HepG2 (cell line): ENCODE results near the gene PAPSS2. TPM values are rescaled to one million over a fixed set of nuclear protein-coding genes. Genes with fewer than 3 reads are reported as not detected.

ENCODE experiments used
- CCDC6 ChIP-seq: sonication (generic); formaldehyde crosslinking; IDR thresholded peaks from 2 replicates; pipeline ENCODE4 v1.8.1; 2022; ENCODE audit warnings: mild to moderate bottlenecking, missing genetic modification reagents, moderate library complexity
- DNMT3B ChIP-seq: conservative IDR thresholded peaks from 2 replicates; pipeline ENCODE4 v1.6.1; 2016; ENCODE audit warnings: missing biosample characterization, control low read depth
- GATAD2A ChIP-seq: IDR thresholded peaks from 2 replicates; pipeline ENCODE4 v1.6.1; 2016
- GLI4 ChIP-seq: sonication (generic); formaldehyde crosslinking; IDR thresholded peaks from 2 replicates; pipeline ENCODE4 v1.5.1; 2020; ENCODE audit warnings: missing genetic modification reagents, mild to moderate bottlenecking, moderate library complexity, borderline replicate concordance
- HMG20A ChIP-seq: IDR thresholded peaks from 2 replicates; pipeline ENCODE4 v1.6.1; 2016; ENCODE audit warnings: borderline replicate concordance
- ISL2 ChIP-seq: sonication (generic); formaldehyde crosslinking; IDR thresholded peaks from 2 replicates; pipeline ENCODE4 v1.5.0; 2020; ENCODE audit warnings: missing genetic modification reagents
- MAZ ChIP-seq, 2 experiments: sonication (generic) in 1 of 2; formaldehyde crosslinking in 1 of 2; IDR thresholded peaks; 2 replicates each; pipeline versions ENCODE4 v1.5.0 to v1.6.1; 2012 to 2020; ENCODE audit warnings: low read depth in 2 of 2, mild to moderate bottlenecking in 2 of 2, borderline replicate concordance in 1 of 2, improper control_type of control experiment in 1 of 2, low read length in 1 of 2, missing genetic modification reagents in 1 of 2, moderate library complexity in 1 of 2
- MTA3 ChIP-seq: sonication (generic); formaldehyde crosslinking; IDR thresholded peaks from 2 replicates; pipeline ENCODE4 v1.4.0; 2020; ENCODE audit warnings: missing genetic modification reagents
- NFYC ChIP-seq: IDR thresholded peaks from 2 replicates; pipeline ENCODE4 v1.6.1; 2016; ENCODE audit warnings: missing genetic modification reagents, missing compliant biosample characterization
- RBM22 ChIP-seq: fragments of 200-400 bp; formaldehyde crosslinking; optimal IDR thresholded peaks from 2 replicates; pipeline ENCODE3; 2017; ENCODE audit warnings: mild to moderate bottlenecking, low read length, moderate library complexity
- SAP130 ChIP-seq: IDR thresholded peaks from 2 replicates; pipeline ENCODE4 v1.6.1; 2016; ENCODE audit warnings: low read depth
- SMC3 ChIP-seq: IDR thresholded peaks from 2 replicates; pipeline ENCODE4 v1.6.1; 2011; ENCODE audit warnings: low read length, improper control_type of control experiment
- ZNF207 ChIP-seq: fragments of 450-650 bp; IDR thresholded peaks from 2 replicates; pipeline ENCODE4 v1.6.1; 2016; ENCODE audit warnings: antibody characterized with exemption, borderline replicate concordance
- ZNF224 ChIP-seq: sonication (generic); formaldehyde crosslinking; IDR thresholded peaks from 2 replicates; pipeline ENCODE4 v1.5.0; 2020; ENCODE audit warnings: mild to moderate bottlenecking, missing genetic modification reagents
- ZNF253 ChIP-seq: sonication (generic); formaldehyde crosslinking; IDR thresholded peaks from 2 replicates; pipeline ENCODE4 v1.8.0; 2022; ENCODE audit warnings: mild to moderate bottlenecking, missing genetic modification reagents, borderline replicate concordance
- ZNF75D ChIP-seq: sonication (generic); formaldehyde crosslinking; IDR thresholded peaks from 2 replicates; pipeline ENCODE4 v1.8.1; 2023; ENCODE audit warnings: missing genetic modification reagents, mild to moderate bottlenecking, borderline replicate concordance
- ZNF776 ChIP-seq: sonication (generic); formaldehyde crosslinking; IDR thresholded peaks from 2 replicates; pipeline ENCODE4 v1.4.0; 2020; ENCODE audit warnings: mild to moderate bottlenecking, missing genetic modification reagents
- polyA plus RNA-seq, 8 experiments: library from polyadenylated mRNA; depleted of rRNA in 3 of 8; stranded (reverse) in 7 of 8; unstranded in 1 of 8; fragments of >200 nt; fragmentation: Illumina TruSeq in 4 of 8; extraction: Trizol in 4 of 8; gene quantifications; 2 replicates each; pipeline versions ENCODE4 v1.2.1 to v1.2.3, GENCODE V29; 2011 to 2016; ENCODE audit warnings: low read depth in 4 of 8, missing spikeins in 1 of 8, mixed read lengths in 1 of 8; ENCODE audit not compliant: insufficient read depth in 1 of 8
- total RNA-seq, 5 experiments: library from RNA; depleted of rRNA; stranded (reverse); fragments of >200 nt; fragmentation: Illumina TruSeq; extraction: Trizol; gene quantifications; 2 replicates each; pipeline ENCODE4 v1.2.3, GENCODE V29; 2016; ENCODE audit warnings: low read depth in 1 of 5
- TF ChIP-seq, protein P1 (sequence below): sonication (generic); formaldehyde crosslinking; IDR thresholded peaks from 2 replicates; pipeline ENCODE4 v1.4.0; 2020; ENCODE audit warnings: missing genetic modification reagents
- TF ChIP-seq, protein P2 (sequence below), 2 experiments: fragments of 450-650 bp in 1 of 2; sonication (generic) in 1 of 2; formaldehyde crosslinking; IDR thresholded peaks; 2 replicates each; pipeline versions ENCODE4 v1.5.0 to v1.8.0; 2020 to 2022; ENCODE audit warnings: mild to moderate bottlenecking in 1 of 2, missing genetic modification reagents in 1 of 2
- TF ChIP-seq, protein P3 (sequence below): sonication (generic); formaldehyde crosslinking; IDR thresholded peaks from 2 replicates; pipeline ENCODE4 v1.5.0; 2020; ENCODE audit warnings: mild to moderate bottlenecking, missing genetic modification reagents
- TF ChIP-seq, protein P4 (sequence below): fragments of 450-650 bp; IDR thresholded peaks from 2 replicates; pipeline ENCODE4 v1.6.1; 2017; ENCODE audit warnings: mild to moderate bottlenecking
- TF ChIP-seq, protein P5 (sequence below): sonication (generic); formaldehyde crosslinking; IDR thresholded peaks from 2 replicates; pipeline ENCODE4 v1.8.1; 2023; ENCODE audit warnings: missing genetic modification reagents, mild to moderate bottlenecking, borderline replicate concordance

Gene PAPSS2
- total and polyA plus RNA-seq, 2 of the 13 experiments (the other 11 are each of a cell fraction or from before 2014, with no cell fraction given), result 0.11 to 0.12 TPM

DNA sequence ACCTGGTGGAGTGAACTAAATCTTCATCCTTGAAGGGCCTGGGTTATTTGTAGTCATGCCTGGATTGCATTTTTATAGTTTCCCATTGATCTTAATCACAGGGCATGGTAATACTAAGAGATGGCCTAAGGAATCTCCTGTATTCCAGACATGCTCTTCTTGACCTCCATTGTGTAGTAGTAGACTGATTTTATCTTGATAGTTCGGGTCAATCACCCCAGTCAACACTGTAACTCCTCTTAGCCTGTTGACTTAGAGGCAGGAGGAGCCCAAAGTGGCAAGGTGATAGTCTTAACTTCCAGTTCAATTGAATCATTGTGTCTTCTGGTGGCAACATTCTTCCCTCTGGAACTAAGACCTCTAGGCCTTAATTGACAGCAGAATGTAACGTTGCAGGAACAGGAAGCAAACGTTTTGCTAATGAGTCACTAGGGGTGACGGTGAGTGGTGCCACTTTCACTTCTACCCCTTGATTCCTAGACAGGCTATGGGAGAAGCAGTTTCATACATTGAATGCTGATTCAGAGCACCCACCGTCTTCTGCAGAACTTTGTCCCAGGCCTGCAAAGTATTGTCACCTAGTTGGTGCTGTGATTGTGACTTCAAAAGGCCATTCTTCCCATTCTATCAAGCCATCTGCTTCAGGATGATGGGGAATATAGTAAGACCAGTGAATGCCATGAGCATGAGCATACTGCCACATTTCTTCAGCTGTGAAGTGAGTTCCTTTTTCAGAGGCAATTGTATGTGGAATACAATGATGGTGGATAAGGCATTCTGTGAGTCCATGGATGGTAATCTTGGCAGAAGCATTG lies 24.0 kb upstream of the PAPSS2 start (continued):
- TF ChIP-seq, protein P1, sequence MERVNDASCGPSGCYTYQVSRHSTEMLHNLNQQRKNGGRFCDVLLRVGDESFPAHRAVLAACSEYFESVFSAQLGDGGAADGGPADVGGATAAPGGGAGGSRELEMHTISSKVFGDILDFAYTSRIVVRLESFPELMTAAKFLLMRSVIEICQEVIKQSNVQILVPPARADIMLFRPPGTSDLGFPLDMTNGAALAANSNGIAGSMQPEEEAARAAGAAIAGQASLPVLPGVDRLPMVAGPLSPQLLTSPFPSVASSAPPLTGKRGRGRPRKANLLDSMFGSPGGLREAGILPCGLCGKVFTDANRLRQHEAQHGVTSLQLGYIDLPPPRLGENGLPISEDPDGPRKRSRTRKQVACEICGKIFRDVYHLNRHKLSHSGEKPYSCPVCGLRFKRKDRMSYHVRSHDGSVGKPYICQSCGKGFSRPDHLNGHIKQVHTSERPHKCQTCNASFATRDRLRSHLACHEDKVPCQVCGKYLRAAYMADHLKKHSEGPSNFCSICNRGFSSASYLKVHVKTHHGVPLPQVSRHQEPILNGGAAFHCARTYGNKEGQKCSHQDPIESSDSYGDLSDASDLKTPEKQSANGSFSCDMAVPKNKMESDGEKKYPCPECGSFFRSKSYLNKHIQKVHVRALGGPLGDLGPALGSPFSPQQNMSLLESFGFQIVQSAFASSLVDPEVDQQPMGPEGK, result no peak
- TF ChIP-seq NFYC (CRISPR knock-in tag), result no peak
- TF ChIP-seq, protein P2, sequence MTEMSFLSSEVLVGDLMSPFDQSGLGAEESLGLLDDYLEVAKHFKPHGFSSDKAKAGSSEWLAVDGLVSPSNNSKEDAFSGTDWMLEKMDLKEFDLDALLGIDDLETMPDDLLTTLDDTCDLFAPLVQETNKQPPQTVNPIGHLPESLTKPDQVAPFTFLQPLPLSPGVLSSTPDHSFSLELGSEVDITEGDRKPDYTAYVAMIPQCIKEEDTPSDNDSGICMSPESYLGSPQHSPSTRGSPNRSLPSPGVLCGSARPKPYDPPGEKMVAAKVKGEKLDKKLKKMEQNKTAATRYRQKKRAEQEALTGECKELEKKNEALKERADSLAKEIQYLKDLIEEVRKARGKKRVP (CRISPR knock-in tag; IDR thresholded peaks at IDR 0.05), result no peak
- TF ChIP-seq ZNF776 (CRISPR knock-in tag), result no peak
- no peak for TF ChIP-seq ZNF207
- TF ChIP-seq ZNF75D, result no peak
- no peak for TF ChIP-seq CCDC6 (CRISPR knock-in tag)
- TF ChIP-seq, protein P3, sequence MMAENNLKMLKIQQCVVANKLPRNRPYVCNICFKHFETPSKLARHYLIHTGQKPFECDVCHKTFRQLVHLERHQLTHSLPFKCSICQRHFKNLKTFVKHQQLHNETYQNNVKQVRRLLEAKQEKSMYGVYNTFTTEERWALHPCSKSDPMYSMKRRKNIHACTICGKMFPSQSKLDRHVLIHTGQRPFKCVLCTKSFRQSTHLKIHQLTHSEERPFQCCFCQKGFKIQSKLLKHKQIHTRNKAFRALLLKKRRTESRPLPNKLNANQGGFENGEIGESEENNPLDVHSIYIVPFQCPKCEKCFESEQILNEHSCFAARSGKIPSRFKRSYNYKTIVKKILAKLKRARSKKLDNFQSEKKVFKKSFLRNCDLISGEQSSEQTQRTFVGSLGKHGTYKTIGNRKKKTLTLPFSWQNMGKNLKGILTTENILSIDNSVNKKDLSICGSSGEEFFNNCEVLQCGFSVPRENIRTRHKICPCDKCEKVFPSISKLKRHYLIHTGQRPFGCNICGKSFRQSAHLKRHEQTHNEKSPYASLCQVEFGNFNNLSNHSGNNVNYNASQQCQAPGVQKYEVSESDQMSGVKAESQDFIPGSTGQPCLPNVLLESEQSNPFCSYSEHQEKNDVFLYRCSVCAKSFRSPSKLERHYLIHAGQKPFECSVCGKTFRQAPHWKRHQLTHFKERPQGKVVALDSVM (CRISPR knock-in tag), result no peak
- no peak for TF ChIP-seq ISL2 (CRISPR knock-in tag)
- TF ChIP-seq, protein P4, sequence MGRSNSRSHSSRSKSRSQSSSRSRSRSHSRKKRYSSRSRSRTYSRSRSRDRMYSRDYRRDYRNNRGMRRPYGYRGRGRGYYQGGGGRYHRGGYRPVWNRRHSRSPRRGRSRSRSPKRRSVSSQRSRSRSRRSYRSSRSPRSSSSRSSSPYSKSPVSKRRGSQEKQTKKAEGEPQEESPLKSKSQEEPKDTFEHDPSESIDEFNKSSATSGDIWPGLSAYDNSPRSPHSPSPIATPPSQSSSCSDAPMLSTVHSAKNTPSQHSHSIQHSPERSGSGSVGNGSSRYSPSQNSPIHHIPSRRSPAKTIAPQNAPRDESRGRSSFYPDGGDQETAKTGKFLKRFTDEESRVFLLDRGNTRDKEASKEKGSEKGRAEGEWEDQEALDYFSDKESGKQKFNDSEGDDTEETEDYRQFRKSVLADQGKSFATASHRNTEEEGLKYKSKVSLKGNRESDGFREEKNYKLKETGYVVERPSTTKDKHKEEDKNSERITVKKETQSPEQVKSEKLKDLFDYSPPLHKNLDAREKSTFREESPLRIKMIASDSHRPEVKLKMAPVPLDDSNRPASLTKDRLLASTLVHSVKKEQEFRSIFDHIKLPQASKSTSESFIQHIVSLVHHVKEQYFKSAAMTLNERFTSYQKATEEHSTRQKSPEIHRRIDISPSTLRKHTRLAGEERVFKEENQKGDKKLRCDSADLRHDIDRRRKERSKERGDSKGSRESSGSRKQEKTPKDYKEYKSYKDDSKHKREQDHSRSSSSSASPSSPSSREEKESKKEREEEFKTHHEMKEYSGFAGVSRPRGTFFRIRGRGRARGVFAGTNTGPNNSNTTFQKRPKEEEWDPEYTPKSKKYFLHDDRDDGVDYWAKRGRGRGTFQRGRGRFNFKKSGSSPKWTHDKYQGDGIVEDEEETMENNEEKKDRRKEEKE, result no peak
- TF ChIP-seq MTA3, result no peak
- TF ChIP-seq ZNF253 (CRISPR knock-in tag), result no peak
- no peak for TF ChIP-seq ZNF224 (CRISPR knock-in tag)
- TF ChIP-seq RBM22, result no peak
- TF ChIP-seq, protein P5, sequence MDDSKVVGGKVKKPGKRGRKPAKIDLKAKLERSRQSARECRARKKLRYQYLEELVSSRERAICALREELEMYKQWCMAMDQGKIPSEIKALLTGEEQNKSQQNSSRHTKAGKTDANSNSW (CRISPR knock-in tag), result no peak
- no peak for TF ChIP-seq DNMT3B (CRISPR knock-in tag)
- TF ChIP-seq GLI4 (CRISPR knock-in tag), result no peak
- peak; percentile 51 for TF ChIP-seq SAP130
- no peak for TF ChIP-seq SMC3
- TF ChIP-seq GATAD2A (CRISPR knock-in tag), result peak; percentile 25; the same call in 1 of the 2 replicates
- TF ChIP-seq HMG20A (CRISPR knock-in tag), result peak; percentile 47; the same call in 1 of the 2 replicates
- TF ChIP-seq MAZ (IDR thresholded peaks at IDR 0.05; ENCODE audit: borderline replicate concordance, low read depth, low read length), result no peak
- TF ChIP-seq MAZ (CRISPR knock-in tag; IDR thresholded peaks at IDR 0.05; ENCODE audit: low read depth), result no peak
